NK-92 (cell line): ENCODE data around the gene NGDN.
"Not testable (repeated sequence)": the region's sequence is repeated elsewhere in the genome, so short reads cannot be mapped to it uniquely, and the experiment has no call there.

Experiments
- DNase-seq: peaks from one replicate; lab custom pipeline; 2025; ENCODE audit not compliant: unreplicated experiment; lab: John Stamatoyannopoulos, UW

NGDN gene, protein sequence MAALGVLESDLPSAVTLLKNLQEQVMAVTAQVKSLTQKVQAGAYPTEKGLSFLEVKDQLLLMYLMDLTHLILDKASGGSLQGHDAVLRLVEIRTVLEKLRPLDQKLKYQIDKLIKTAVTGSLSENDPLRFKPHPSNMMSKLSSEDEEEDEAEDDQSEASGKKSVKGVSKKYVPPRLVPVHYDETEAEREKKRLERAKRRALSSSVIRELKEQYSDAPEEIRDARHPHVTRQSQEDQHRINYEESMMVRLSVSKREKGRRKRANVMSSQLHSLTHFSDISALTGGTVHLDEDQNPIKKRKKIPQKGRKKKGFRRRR

GRCh38 chr14:23469127-23469905, at the start of gene NGDN:
NGDN (plus strand) TSS chr14:23469703; CDS start chr14:23469716, 13 bp downstream.
- peak; percentile 75 for DNase-seq

- DNase-seq = no peak
Observed at GRCh38 chr14:23421594-23421993, 47.9 kb upstream of the NGDN start.

DNA sequence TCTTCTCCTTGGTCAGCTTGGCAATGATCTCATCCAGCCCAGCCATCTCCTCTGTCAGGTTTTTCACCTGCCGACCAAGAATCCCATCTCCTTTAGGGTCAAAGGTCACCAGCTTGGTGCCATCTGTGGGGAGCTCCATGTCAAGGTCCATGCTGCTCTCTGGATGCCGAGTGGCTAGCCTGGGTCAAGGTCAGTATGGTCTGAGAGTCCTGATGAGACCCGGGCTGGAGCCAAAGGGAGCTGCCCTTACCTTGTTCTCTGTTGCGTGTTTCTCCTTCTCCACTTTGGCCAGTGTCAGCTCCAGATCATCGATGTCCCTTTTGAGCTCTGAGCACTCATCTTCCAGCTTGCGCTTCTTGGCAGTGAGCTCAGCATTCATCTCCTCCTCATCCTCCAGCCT, 45.8 kb upstream of the NGDN start:
- no peak for DNase-seq

GRCh38 chr14:23425169-23425568, 44.3 kb upstream of the NGDN start:
- no peak for DNase-seq

GRCh38 chr14:23425798-23426197, 43.7 kb upstream of the NGDN start:
- not testable (repeated sequence) for DNase-seq

DNA sequence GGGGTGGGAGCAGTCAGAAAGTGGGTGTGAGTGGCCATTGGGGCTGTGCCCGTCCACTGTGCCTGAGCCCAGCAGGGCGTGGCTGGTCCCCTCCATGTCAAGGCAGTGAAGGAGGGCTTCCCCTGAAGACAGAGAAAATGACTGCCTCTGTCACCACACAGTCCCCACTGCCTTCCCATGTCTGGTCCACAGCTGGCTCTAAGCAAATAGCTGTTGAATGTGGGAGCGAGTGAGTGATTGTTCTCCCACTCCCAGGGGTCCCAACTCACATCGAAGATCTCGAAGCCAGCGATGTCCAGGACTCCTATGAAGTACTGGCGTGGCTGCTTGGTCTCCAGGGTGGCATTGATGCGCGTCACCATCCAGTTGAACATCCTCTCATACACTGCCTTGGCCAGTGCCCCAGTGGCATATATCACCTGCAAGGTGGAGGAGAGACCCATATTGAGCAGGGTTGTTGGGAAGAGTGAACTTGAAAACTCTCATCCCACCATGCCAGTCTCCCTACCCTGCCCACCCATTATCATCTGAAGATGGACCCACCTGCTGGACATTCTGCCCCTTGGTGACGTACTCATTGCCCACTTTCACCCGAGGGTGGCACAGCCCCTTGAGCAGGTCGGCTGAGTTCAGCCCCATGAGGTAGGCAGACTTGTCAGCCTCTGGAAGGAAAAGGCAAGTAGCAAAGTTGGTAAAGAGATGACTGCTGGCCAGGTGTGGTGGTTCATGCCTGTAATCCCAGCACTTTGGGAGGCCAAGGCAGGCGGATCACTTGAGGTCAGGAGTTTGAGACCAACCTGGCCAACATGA, 40.6 kb upstream of the NGDN start:
- no peak for DNase-seq

DNA sequence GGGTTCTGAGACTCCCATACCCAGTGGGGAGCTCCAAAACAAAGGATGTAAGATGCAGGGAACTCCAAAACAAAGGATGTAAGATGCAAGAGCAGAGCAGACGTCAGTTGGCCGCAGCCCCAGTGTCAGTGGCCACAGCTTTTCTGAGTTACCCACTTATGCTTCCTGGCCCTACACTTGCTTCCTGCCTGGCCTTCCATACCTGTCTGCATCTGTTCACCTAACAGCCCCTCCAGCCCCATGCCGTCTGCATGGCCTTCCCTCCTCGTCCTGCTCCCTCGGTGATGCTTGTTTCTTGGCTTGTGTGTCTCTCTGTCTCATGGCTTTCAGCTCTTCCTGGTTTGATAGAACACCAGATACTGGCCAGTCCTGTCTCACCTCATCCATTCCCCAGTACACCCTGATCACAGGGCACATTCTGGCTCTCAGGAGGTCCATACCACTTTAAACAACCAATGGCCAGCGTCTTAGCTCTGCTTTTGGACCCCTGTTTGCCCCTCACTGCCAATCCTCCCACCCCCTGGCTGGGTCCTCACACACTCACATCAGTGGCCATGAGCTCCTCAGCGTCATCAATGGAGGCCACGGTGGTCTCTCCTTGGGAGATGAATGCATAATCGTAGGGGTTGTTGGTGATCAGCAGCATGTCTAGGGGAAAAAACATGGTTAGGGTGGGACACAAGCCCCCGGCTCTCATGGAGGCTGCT, 39.3 kb upstream of the NGDN start:
- no peak for DNase-seq

DNA sequence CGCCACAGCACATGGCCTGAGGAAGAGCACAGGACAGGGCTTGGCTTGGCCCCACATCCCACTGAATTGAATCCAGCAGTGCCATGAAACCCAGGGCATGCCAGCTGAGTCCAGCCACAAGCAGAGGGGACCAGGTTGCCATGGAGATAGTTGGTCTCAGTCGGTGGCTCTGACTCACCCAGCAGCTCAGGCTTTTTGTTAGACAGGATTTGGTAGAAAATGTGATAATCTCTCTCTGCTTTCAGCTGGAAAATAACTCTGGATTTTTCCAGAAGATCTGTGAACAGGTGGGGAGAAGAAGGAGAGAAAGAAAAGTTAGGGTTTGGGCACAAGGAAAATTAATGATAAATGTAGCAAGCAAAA, 38.8 kb upstream of the NGDN start:
- DNase-seq = no peak

DNA sequence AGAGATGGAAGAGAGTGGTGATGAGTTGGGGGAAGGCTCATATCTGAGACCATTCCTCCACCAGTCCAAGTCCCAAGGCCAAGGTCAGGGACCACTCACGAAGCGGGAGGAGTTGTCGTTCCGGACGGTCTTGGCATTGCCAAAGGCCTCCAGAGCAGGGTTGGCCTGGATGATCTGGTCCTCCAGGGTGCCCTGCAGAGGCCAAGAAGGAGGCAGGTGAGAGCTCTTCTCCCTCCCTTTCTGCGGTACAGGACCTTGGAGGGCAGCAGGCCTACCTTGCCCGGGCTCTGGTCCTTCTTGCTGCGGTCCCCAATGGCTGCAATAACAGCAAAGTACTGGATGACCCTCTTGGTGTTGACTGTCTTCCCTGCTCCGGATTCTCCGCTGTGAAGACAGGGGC, 38.0 kb upstream of the NGDN start:
- DNase-seq = no peak

DNA sequence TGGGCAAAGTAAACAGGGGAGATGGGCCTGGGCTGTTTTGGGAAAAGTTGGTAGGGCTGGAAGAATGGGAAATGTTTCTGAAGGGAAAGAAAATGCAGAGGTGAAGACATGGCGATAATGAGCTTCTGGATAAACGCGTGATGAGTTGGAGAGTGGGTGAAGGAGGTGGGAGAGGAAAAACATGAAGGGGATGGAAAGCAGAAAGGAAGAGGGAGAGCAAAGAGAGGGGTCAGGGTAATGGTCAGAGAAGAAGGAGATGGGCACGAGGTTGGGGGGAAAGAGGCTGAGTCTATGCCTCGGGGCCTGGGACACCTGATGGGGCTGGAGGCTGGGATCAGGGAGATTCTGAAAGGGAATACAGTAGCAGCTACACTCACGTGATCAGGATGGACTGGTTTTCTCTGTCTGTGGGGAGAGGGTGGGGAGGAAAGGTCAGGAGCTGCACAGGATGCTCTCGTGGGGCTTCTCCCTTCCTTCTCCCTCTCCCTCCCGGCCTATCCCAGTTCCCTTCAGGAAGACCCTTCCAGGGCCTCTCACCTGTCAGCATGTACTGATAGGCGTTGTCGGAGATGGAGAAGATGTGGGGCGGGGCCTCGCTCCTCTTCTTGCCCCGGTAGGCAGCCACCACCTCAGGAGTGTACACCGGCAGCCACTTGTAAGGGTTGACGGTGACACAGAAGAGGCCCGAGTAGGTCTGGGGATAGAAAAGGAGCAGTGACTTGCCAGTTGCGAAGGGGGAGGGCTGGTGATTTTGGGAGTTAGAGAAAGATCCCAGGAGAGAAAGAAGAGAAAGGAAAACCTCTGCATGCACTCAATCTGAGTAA, 37.2 kb upstream of the NGDN start:
- DNase-seq = no peak

DNA sequence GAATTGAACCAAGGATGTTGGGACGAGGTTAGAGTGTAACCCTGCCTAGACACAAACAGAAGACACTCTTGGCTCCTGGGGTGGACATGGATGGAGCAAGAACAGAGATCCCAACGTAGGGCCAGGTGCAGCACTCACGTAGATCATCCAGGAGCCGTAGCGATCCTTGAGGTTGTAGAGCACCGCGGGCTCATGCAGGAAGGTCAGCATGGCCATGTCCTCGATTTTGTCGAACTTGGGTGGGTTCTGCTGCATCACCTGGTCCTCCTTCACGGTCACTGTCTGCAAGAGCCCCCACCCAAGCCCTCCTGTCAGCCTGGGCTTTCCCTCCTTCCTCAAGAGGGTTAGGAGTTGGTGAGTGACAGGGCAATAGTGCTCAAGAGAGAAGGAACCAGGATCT, 36.6 kb upstream of the NGDN start:
- DNase-seq = no peak

DNA sequence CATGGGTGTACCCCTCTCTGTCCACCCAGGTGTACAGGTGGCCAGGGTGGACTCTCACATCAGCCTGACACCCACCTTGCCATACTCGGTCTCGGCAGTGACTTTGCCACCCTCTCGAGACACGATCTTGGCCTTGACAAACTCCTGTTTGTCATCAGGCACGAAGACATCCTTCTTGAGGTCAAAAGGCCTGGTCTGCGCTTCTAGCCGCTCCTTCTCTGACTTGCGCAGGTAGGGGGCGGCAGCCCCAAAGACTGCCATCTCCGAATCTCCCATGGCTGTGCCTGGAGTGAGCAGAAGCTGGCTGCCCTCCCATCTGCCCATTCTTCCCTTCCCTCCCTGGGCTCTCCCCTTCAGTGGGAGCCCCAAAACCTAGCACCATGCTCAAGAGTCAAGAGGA, 36.0 kb upstream of the NGDN start:
- no peak for DNase-seq

GRCh38 chr14:23434488-23435222, 34.8 kb upstream of the NGDN start:
- no peak for DNase-seq

GRCh38 chr14:23435543-23436326, 33.8 kb upstream of the NGDN start, which contains the start of gene MYH7:
MYH7 (minus strand) TSS chr14:23435660; CDS start chr14:23433732, 1,928 bp downstream.
- no peak for DNase-seq

DNA sequence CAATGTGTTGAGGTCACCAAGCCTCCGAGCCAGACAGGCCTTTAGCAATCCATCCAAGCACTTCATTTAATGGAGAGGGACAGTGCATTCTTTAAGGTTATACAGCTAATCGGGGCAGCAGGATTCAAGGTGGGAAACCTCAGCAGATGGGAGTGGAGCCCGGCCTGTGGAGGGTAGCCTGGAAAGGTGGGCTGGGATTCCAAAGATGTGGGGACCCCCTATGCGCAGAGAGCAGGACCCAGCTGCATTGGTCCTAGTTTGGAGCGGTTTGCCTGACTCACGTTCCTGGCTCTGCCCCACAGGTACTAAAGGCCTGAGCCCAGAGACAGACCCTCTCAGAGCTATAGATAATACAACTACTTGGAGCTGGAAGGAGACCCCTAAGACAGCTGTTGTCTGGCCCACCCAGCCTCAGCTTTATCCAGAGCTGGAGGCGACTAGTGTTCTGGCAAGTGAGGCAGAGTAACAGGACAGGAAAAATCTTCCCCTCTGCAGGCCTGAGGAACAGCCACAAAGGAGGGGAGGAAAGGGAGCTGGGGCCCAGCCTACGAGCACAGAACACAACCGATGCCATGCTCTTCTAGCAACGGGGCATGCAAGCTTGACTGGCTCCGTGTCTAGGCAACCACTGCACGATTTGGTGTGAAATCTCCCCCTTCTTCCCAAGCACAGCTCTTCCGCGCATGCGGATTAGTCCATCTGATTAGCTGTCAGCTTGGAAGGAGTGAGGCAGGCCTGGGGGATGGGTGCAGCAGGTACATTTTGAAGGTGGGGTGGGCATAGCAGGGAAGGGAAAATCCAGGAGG, 33.0 kb upstream of the NGDN start:
- DNase-seq = no peak

- DNase-seq = no peak
Observed at GRCh38 chr14:23437133-23438100, 32.1 kb upstream of the NGDN start.
